HUDEP-2 (cell line): ENCODE measurements around the gene CDH24.

ENCODE experiments used
- DNase-seq, 76 experiments: peaks; one replicate each; lab custom pipeline; 2025; ENCODE audit not compliant: unreplicated experiment in 76 of 76; lab: John Stamatoyannopoulos, UW

CDH24 gene, protein sequence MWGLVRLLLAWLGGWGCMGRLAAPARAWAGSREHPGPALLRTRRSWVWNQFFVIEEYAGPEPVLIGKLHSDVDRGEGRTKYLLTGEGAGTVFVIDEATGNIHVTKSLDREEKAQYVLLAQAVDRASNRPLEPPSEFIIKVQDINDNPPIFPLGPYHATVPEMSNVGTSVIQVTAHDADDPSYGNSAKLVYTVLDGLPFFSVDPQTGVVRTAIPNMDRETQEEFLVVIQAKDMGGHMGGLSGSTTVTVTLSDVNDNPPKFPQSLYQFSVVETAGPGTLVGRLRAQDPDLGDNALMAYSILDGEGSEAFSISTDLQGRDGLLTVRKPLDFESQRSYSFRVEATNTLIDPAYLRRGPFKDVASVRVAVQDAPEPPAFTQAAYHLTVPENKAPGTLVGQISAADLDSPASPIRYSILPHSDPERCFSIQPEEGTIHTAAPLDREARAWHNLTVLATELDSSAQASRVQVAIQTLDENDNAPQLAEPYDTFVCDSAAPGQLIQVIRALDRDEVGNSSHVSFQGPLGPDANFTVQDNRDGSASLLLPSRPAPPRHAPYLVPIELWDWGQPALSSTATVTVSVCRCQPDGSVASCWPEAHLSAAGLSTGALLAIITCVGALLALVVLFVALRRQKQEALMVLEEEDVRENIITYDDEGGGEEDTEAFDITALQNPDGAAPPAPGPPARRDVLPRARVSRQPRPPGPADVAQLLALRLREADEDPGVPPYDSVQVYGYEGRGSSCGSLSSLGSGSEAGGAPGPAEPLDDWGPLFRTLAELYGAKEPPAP

DNA sequence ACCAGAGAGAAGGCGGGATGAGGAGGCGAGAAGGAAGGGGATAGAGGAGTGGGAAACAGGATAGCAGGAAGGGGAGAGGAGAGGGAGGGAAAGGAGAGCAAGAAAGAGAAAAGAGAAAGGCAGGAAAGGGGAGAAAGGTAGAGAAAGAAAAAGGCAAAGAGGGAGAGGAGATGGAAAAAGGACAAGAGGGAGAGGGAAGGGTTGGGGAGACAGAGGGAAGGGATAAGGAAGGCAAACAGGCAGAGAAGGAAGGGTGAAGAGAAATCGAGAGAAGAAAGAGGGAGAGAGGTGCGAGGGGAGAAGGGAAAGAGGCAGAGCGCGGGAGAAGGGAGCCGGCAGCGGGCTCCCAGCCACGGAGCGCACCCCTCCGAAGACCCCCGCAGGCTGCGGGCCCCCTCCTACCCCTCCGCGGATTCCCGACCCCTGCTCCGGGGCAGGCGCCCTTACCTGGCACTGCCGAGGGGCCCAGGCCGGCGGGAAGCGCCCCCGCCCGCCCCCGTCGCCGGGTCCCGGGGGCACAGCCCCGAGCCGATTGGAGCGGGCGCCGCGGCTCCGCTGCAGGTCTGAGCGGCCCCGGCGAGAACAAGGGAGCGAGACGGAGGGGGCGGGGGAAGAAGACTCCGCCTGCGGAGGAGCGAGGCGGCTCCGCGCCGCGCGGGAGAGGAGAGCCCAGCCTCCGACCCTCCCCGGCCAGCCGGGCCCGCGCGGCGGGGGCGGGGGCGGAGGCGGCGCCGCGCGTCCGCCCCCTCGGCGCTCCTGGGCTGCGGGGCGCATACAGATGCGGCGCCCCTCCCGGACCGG is at the start of gene CDH24:
Gene CDH24 (minus strand): TSS at position 565 of the 801 bp plus-strand sequence. CDS start 1,787 bp downstream, outside the sequence.
- no peak for DNase-seq

DNA sequence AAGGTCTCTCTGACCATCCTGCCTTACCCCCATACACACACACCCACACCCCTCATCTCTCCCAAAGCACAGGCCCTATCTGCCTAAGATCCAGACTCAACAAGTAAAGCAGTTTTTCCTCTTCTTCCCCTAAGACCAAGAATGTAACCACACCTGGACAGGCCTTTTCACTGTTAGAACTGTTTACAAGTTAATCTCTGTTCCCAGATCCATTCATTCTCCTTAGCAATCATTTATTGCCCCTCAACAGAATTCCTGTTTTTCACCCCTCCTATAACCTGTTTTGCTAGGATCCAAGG is 49.4 kb upstream of the CDH24 start:
- no peak for DNase-seq

DNA sequence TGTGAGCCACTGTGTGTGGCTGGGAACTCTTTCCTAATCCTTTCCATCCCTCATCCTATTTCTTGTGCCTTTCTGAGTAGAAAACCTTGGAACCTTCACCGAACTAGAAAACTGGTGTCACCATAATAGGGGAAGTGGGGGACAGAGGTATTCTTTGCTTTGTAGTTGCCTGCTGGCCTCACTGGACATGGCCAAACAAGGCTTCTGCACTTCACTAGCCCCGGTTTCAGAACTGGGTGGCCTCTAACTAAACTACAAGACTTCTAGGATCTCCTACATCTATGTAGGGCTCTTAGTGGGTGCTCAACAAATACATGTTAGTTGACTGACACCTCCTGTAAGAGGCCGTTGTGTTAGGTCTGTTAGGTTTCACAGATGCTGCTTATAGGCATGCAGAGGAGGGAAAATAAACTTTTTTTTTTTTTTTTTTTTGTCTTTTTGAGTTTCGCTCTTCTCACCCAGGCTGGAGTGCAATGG is 48.1 kb upstream of the CDH24 start:
- no peak for DNase-seq

DNA sequence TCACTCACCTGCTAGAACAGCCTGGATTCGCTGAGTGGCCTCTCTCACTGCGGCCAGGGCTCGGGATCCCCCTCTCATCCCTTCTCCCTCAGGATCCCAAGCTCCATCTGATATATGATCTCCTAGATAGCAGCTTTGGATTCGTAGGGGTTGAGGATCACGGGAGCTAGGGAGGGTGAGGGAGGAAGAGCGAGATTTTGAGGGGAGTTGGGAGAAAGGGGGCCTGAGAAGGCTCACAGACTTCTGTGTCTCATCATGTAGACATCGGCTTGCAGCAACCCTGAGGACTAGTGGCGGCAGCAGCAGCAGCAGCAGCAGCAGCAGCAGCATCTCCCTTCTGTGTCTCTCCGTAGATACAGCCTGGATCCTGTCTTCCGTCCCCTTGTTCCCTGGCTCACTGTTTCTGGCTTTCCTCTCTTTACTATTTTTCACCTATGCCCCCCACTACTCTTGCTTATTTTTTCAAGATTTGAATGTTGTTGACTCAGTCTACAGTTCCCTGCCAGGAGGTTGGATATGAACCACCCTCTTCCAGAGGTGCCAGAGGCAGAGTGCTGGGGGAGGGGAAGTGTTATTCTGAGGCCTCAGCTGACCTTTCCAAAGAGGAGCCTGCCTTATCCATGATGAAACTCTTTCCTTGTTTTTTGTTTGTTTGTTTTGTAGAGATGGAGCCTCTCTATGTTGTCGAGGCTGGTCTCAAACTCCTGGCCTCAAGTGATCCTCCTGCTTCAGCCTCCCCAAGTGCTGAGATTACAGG is 47.4 kb upstream of the CDH24 start, which contains the start of gene CIROP:
Gene CIROP (minus strand): TSS at position 399 of the 757 bp plus-strand sequence. CDS start 69 bp downstream, at position 330.
- DNase-seq: no peak

DNA sequence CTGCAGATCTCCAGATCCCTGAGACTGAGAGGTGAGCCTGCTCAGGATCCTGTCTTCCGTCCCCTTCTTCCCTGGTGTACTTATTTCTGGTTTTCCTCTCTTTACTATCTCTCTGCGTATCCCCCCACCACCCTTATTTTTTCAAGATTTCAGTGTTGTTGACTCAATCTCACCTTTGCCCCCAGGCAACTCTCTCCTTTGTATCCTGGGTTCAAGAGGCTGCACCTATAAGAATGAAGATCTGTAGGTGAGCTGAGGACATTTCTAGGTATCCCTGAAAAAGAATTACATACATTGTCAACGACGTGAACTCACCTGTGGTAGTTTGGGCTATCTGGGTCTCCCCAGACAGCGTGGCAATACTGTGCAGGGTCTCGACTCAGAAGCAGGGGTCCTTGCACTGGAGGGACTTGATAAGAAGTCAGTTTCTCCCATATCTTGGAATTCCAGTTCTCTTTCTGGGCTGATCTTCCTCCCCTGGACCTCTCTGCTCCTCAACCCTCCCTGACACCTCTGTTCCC is 46.8 kb upstream of the CDH24 start:
- no peak for DNase-seq

GRCh38 chr14:23103581-23103980 is 46.3 kb upstream of the CDH24 start:
- DNase-seq: no peak

- DNase-seq: no peak
These were observed 45.5 kb upstream of the CDH24 start for GRCh38 chr14:23102801-23103200.

DNA sequence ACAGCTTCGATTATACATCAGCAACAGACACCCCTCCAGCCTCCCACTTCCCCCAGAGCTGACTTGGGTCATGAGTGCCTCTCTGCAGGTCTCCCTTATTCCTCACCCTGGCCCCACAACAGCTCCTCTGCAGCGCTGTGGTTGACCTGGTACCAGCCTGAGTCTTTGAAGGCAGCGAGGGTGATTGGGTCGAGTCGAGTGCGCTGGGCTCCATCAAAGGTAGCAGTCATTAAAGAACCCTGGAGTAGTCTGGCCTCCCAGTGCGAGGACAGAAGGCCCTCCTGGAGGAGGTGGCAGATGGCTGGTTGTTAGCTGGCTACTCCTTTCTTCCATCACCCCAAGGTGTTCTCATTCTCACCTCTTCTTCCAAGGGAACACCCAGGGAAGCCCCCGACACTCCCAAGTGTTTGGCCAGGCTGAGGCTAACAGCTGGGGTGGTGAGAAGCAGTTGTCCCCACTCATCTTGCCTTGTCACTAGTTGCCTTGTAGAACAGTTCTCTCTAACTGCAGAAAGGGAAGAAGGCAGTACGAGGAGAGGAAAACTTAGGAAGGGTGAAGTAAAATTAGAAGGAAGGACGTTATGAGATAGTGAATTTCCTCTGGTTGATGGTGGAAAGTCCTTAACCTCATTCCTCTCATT is 44.8 kb upstream of the CDH24 start:
- DNase-seq: no peak

- no peak for DNase-seq
These were observed 44.1 kb upstream of the CDH24 start for GRCh38 chr14:23101213-23101970.

DNA sequence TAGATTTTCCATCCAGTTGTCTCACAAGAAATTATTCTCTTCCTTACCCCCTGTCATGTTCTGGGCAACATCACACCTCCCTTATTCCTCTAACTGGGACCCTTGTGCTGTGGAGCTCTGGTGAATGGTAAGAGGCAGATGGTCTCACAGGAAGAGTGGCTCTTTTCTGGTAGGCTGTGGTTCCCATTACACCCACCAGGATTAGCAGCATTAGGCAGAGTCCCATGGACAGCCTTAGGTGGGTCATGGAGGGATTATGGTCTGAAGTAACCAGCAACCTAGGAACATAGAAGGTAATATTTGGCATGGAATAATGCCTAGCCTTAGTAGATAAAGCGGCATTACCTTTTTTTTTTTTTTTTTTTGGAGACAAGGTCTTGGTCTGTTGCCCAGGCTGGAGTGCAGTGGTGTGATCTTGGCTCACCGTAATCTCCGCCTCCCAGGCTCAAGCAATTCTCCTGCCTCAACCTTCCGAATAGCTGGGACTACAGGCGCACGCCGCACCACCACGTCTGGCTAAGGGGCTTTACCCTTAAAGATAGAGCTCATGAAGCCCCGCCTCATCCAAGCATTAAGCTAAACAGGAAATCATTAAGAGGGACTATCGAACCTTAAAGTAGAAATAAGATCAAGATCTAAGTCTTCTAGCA is 42.0 kb upstream of the CDH24 start:
- DNase-seq: peak in 28 of 76 experiments; percentile 5 to 75 (median 40)

- DNase-seq: no peak
These were observed 40.5 kb upstream of the CDH24 start for GRCh38 chr14:23097786-23098185.

DNA sequence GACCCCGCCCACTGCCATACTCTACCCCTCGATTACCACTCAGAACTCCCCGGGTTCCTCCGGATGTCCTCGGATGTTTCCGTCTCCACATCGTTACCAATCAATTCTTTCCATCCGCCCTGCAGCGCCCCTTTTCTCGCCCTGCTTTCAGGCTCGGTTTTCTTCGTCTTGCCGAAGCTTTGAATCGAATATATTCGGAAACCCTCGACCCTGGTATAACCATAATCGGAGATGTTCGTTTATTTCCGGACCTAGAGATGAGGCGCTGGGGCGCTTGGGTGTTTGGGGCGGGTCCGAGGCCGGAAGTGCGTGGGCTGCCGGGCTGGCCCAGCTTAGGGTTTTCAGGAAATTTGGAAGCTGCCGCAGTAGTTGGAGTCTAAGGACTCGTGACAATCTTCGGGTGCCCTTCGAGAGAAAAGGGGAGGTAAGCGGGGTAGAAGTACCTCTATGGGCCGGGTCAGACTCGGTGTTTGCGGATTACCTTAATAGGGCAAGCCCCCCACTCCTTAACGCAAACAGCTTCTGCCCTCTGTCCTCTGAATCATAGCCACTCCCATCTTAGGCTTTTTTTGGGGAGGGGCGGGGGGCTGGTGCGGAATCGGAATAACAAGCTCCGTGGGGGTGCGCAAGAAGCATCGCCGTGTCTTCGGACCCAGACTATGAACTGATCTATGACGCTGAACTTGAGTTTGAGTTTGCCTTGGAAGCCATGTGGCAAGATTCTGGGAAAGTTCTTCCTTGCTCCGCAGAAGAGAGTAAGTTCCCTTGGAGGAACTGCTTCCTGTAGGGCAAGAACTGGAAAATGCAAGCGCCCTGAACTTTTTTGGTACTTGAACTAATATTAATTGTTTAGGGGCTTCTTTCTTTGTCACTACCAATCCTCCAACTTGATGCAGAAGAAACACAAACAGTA is 38.1 kb upstream of the CDH24 start, which contains the start of gene C14orf119:
Gene C14orf119 (plus strand): TSS at position 310 of the 913 bp plus-strand sequence. CDS start 2,154 bp downstream, outside the sequence.
- no peak for DNase-seq

- DNase-seq: no peak
These were observed 37.4 kb upstream of the CDH24 start, which contains the start of gene ACIN1 for GRCh38 chr14:23094666-23095195. Gene ACIN1, minus strand, starts transcription at chr14:23095136. Its CDS starts 24 bp downstream, at chr14:23095112.

- DNase-seq: no peak
These were observed 36.8 kb upstream of the CDH24 start for GRCh38 chr14:23093991-23094665.

GRCh38 chr14:23093526-23093925 is 36.2 kb upstream of the CDH24 start:
- DNase-seq: no peak

GRCh38 chr14:23093104-23093503 is 35.8 kb upstream of the CDH24 start:
- no peak for DNase-seq
